IPS DF 6.9 (cell line): ENCODE results near the gene PANX1.
"Not testable (repeated sequence)": the region's sequence is repeated elsewhere in the genome, so short reads cannot be mapped to it uniquely, and the experiment has no call there.

Experiments used
- DNase-seq: peaks from one replicate; pipeline ENCODE4 v3.0.0-alpha.2; 2013; ENCODE audit warnings: low read depth, low spot score
- H3K27ac ChIP-seq: one replicate; pipeline ENCODE4 v1.5.1; 2013; ENCODE audit warnings: low read length, control low read depth
- H3K27me3 ChIP-seq: 2 replicates; pipeline ENCODE4 v1.6.1; 2013; ENCODE audit warnings: mild to moderate bottlenecking, low read length; ENCODE audit not compliant: control insufficient read depth, insufficient read depth
- H3K36me3 ChIP-seq: 2 replicates; pipeline ENCODE4 v1.6.1; 2013; ENCODE audit warnings: low read length; ENCODE audit not compliant: control insufficient read depth, insufficient read depth
- H3K4me1 ChIP-seq: 2 replicates; pipeline ENCODE4 v1.6.1; 2013; ENCODE audit warnings: low read length; ENCODE audit not compliant: control insufficient read depth, insufficient read depth
- H3K4me3 ChIP-seq: 2 replicates; pipeline ENCODE4 v1.5.1; 2013; ENCODE audit warnings: mild to moderate bottlenecking, low read length
- H3K9me3 ChIP-seq: 2 replicates; pipeline ENCODE4 v1.6.1; 2013; ENCODE audit warnings: low read length, inconsistent platforms; ENCODE audit not compliant: control insufficient read depth, insufficient read depth
- WGBS: extraction: QIAGEN DNeasy Blood & Tissue Kit; methylation state at CpG from one replicate; pipeline ENCODE4 v1.1.7; 2013; ENCODE audit warnings: mixed read lengths, missing lambda C conversion rate; ENCODE audit not compliant: insufficient read length, insufficient coverage; 5-methylcytosine and 5-hydroxymethylcytosine counted together

PANX1 gene

GRCh38 chr11:94107363-94107762 is 21.3 kb upstream of the PANX1 start:
- Histone ChIP-seq H3K36me3 (no peaks in the 10 kb centered on the region), H3K4me1 (no peaks in the 10 kb centered on the region), H3K27ac (no peak overlapping the region), H3K9me3 (no peaks in the 10 kb centered on the region), H3K27me3 (no peaks in the 10 kb centered on the region), H3K4me3 (no peak overlapping the region)
- DNase-seq, result no peak
- no CpG with 5 or more reads among the region's 1 CpG for WGBS

GRCh38 chr11:94111241-94111640 is 17.4 kb upstream of the PANX1 start:
- DNase-seq, result no peak
- Histone ChIP-seq H3K27ac (no peak overlapping the region), H3K4me1 (peaks cover 4% of the 10 kb centered on the region), H3K4me3 (no peak overlapping the region), H3K36me3 (no peaks in the 10 kb centered on the region), H3K9me3 (no peaks in the 10 kb centered on the region), H3K27me3 (no peaks in the 10 kb centered on the region)
- no CpG with 5 or more reads among the region's 3 CpGs for WGBS

GRCh38 chr11:94111660-94112059 is 17.0 kb upstream of the PANX1 start:
- Histone ChIP-seq H3K4me1 (peaks cover 4% of the 10 kb centered on the region), H3K27me3 (no peaks in the 10 kb centered on the region), H3K9me3 (no peaks in the 10 kb centered on the region), H3K4me3 (no peak overlapping the region), H3K27ac (no peak overlapping the region), H3K36me3 (no peaks in the 10 kb centered on the region)
- DNase-seq, result no peak
- WGBS, result no CpG with 5 or more reads among the region's 3 CpGs

- Histone ChIP-seq H3K9me3 (no peaks in the 10 kb centered on the region), H3K4me1 (peaks cover 4% of the 10 kb centered on the region), H3K36me3 (no peaks in the 10 kb centered on the region), H3K27ac (no peak overlapping the region), H3K4me3 (no peak overlapping the region), H3K27me3 (no peaks in the 10 kb centered on the region)
- DNase-seq, result no peak
- no CpG with 5 or more reads among the region's 1 CpG for WGBS
Observed at GRCh38 chr11:94112206-94112953, 16.3 kb upstream of the PANX1 start.

- Histone ChIP-seq H3K27me3 (no peaks in the 10 kb centered on the region), H3K9me3 (no peaks in the 10 kb centered on the region), H3K4me1 (peaks cover 4% of the 10 kb centered on the region), H3K4me3 (no peak overlapping the region), H3K27ac (no peak overlapping the region), H3K36me3 (no peaks in the 10 kb centered on the region)
- no CpG with 5 or more reads among the region's 1 CpG for WGBS
- DNase-seq, result no peak
Observed at GRCh38 chr11:94117197-94117574, 11.5 kb upstream of the PANX1 start.

GRCh38 chr11:94117871-94118270 is 10.8 kb upstream of the PANX1 start:
- Histone ChIP-seq H3K4me1 (peaks cover 4% of the 10 kb centered on the region), H3K4me3 (no peak overlapping the region), H3K36me3 (no peaks in the 10 kb centered on the region), H3K9me3 (no peaks in the 10 kb centered on the region), H3K27ac (no peak overlapping the region), H3K27me3 (no peaks in the 10 kb centered on the region)
- DNase-seq, result no peak

GRCh38 chr11:94119676-94120075 is 9.0 kb upstream of the PANX1 start:
- not testable (repeated sequence) for H3K4me3 ChIP-seq, DNase-seq, H3K27ac ChIP-seq, H3K36me3 ChIP-seq, H3K27me3 ChIP-seq, H3K9me3 ChIP-seq, H3K4me1 ChIP-seq
- WGBS, result no CpG with 5 or more reads among the region's 6 CpGs

GRCh38 chr11:94120516-94120915 is 8.1 kb upstream of the PANX1 start:
- H3K9me3 ChIP-seq, H3K27ac ChIP-seq, H3K27me3 ChIP-seq, H3K36me3 ChIP-seq, DNase-seq, H3K4me3 ChIP-seq, H3K4me1 ChIP-seq: not testable (repeated sequence)
- no CpG with 5 or more reads among the region's 2 CpGs for WGBS

- no peaks in the 10 kb centered on the region for H3K9me3 ChIP-seq
- H3K36me3 ChIP-seq, result no peaks in the 10 kb centered on the region
- H3K27me3 ChIP-seq, result no peaks in the 10 kb centered on the region
- no CpG with 5 or more reads among the region's 6 CpGs for whole genome bisulfite sequencing
- H3K4me1 ChIP-seq, result no peaks in the 10 kb centered on the region
- DNase-seq, result no peak
- no peak overlapping the region for H3K4me3 ChIP-seq
- no peak overlapping the region for H3K27ac ChIP-seq
Observed at GRCh38 chr11:94120946-94121345, 7.7 kb upstream of the PANX1 start.

- Histone ChIP-seq H3K27me3 (no peaks in the 10 kb centered on the region), H3K4me1 (peaks cover 3% of the 10 kb centered on the region), H3K4me3 (no peak overlapping the region), H3K36me3 (no peaks in the 10 kb centered on the region), H3K9me3 (no peaks in the 10 kb centered on the region), H3K27ac (no peak overlapping the region)
- DNase-seq, result no peak
- no CpG with 5 or more reads among the region's 8 CpGs for WGBS
Observed at GRCh38 chr11:94125407-94126115, 3.1 kb upstream of the PANX1 start.

- H3K9me3 ChIP-seq, result no peaks in the 10 kb centered on the region
- DNase-seq, result no peak
- no peak overlapping the region; the same call in 1 of the 2 replicates for H3K4me3 ChIP-seq
- no peak overlapping the region for H3K27ac ChIP-seq
- peaks cover 7% of the 10 kb centered on the region for H3K4me1 ChIP-seq
- no peaks in the 10 kb centered on the region for H3K36me3 ChIP-seq
- H3K27me3 ChIP-seq, result no peaks in the 10 kb centered on the region
Observed at GRCh38 chr11:94127638-94128037, 1.0 kb upstream of the PANX1 start.
